GM12865 (cell line): Measurements from ENCODE around the gene SH3BGR.

Experiments
- DNase-seq: peaks from one replicate; pipeline ENCODE4 v3.0.0; 2010; ENCODE audit warnings: low read depth
- H3K4me3 ChIP-seq: 2 replicates; pipeline ENCODE4 v1.5.1; 2011; ENCODE audit warnings: mild to moderate bottlenecking, low read depth, low read length, control low read depth
- CTCF ChIP-seq: IDR thresholded peaks from 2 replicates; pipeline ENCODE4 v1.5.1; 2011; ENCODE audit warnings: low read length, control low read depth, low read depth, inconsistent platforms; ENCODE audit not compliant: insufficient read depth; ENCODE audit errors: missing control alignments

SH3BGR gene

GRCh38 chr21:39430954-39431353 is 20.8 kb upstream of the SH3BGR start:
- no peak for TF ChIP-seq CTCF
- no peak for DNase-seq
- H3K4me3 ChIP-seq: no peak overlapping the region

GRCh38 chr21:39434950-39435349 is 16.8 kb upstream of the SH3BGR start:
- DNase-seq: no peak

GRCh38 chr21:39439232-39439631 is 12.5 kb upstream of the SH3BGR start:
- no peak overlapping the region for H3K4me3 ChIP-seq
- TF ChIP-seq CTCF: no peak
- DNase-seq: no peak

More at GRCh38 chr21:39434950-39435349, 16.8 kb upstream of the SH3BGR start:
- H3K4me3 ChIP-seq: no peak overlapping the region
- no peak for TF ChIP-seq CTCF

- DNase-seq: peak; percentile 62
- no peak overlapping the region for H3K4me3 ChIP-seq
- peak; percentile 71 for TF ChIP-seq CTCF
Measured at GRCh38 chr21:39441502-39442475, 10.0 kb upstream of the SH3BGR start.

GRCh38 chr21:39444421-39445180 is 7.2 kb upstream of the SH3BGR start:
- no peak for DNase-seq
- TF ChIP-seq CTCF: no peak
- H3K4me3 ChIP-seq: peak overlapping the region; percentile 82

- DNase-seq: peak; percentile 96
- peak; percentile 9 for TF ChIP-seq CTCF
- peak within 1 kb of the TSS; percentile 82 for H3K4me3 ChIP-seq
Measured at GRCh38 chr21:39445321-39446269, 6.2 kb upstream of the SH3BGR start, which contains the start of gene LCA5L. TSS of gene LCA5L (minus strand) at chr21:39445778. CDS start at chr21:39428493, 17,285 bp downstream.
